SH-SY5Y (cell line): ENCODE results near the gene POLA2.

ENCODE experiments used
- GATA2 ChIP-seq: IDR thresholded peaks from 2 replicates; pipeline ENCODE4 v1.6.1; 2011; ENCODE audit warnings: mild to moderate bottlenecking, low read depth, low read length
- GATA3 ChIP-seq: IDR thresholded peaks from 2 replicates; pipeline ENCODE4 v1.6.1; 2011; ENCODE audit warnings: low read depth, mild to moderate bottlenecking, low read length, moderate library complexity

DNA sequence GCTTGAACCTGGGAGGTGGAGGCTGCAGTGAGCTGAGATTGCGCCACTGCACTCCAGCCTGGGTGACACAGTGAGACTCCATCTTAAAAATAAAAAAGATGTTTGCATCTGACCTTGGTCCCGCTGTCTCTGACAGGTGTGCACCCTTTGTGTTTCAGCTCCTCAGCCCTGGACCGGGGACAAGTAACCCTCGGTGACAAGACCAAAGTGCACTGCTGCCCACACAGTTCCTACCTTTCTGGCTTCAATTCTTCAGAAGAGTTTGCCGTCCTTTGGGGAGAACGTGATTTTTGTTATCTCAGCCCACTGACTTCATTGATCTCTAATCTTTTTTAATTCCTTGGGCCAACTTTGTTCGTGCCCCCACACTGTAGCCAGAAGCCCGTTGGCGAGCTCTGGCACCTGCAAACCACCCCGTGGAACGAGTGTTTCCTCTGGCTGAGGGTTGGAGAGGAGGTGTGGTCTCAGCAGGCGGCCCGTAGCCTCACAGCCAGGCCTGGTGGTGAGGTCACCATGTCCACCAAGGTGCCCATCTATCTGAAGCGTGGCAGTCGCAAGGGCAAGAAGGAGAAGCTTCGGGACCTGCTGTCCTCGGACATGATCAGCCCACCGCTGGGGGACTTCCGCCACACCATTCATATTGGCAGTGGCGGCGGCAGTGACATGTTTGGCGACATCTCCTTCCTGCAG lies 58.8 kb downstream of the POLA2 start:
- TF ChIP-seq GATA2 (no peak), GATA3 (no peak)
